GM19023 (cell line): ENCODE measurements around the gene SMIM10L2A.
"Not testable (repeated sequence)": the region's sequence is repeated elsewhere in the genome, so short reads cannot be mapped to it uniquely, and the experiment has no call there.

ENCODE experiments used
- ATAC-seq: cut with Tn5 transposase; IDR thresholded peaks from one replicate; pipeline ENCODE4 v1.9.1; 2021; ENCODE audit warnings: mild to moderate bottlenecking, moderate library complexity; ENCODE audit not compliant: unreplicated experiment

Gene SMIM10L2A

GRCh38 chrX:135421932-135422809 lies at the start of gene SMIM10L2A:
Gene SMIM10L2A (plus strand): TSS chrX:135421944. CDS start chrX:135422132, 188 bp downstream.
- peak; percentile 52 for ATAC-seq

GRCh38 chrX:135373357-135373756 lies 48.4 kb upstream of the SMIM10L2A start:
- ATAC-seq: no peak

GRCh38 chrX:135382260-135382659 lies 39.5 kb upstream of the SMIM10L2A start:
- no peak for ATAC-seq

- no peak for ATAC-seq
Observed at GRCh38 chrX:135383249-135383648, 38.5 kb upstream of the SMIM10L2A start.

- no peak for ATAC-seq
Observed at GRCh38 chrX:135384161-135384836, 37.4 kb upstream of the SMIM10L2A start.

- ATAC-seq: no peak
Observed at GRCh38 chrX:135388841-135389240, 32.9 kb upstream of the SMIM10L2A start.

- no peak for ATAC-seq
Observed at GRCh38 chrX:135389243-135389642, 32.5 kb upstream of the SMIM10L2A start.

GRCh38 chrX:135389717-135390116 lies 32.0 kb upstream of the SMIM10L2A start:
- ATAC-seq: no peak

GRCh38 chrX:135391734-135392133 lies 30.0 kb upstream of the SMIM10L2A start:
- ATAC-seq: no peak

- ATAC-seq: no peak
Observed at GRCh38 chrX:135393051-135393450, 28.7 kb upstream of the SMIM10L2A start.

GRCh38 chrX:135395064-135395463 lies 26.7 kb upstream of the SMIM10L2A start:
- no peak for ATAC-seq

GRCh38 chrX:135396109-135396508 lies 25.6 kb upstream of the SMIM10L2A start:
- no peak for ATAC-seq

GRCh38 chrX:135396566-135396965 lies 25.2 kb upstream of the SMIM10L2A start:
- ATAC-seq: no peak

- no peak for ATAC-seq
Observed at GRCh38 chrX:135397652-135398051, 24.1 kb upstream of the SMIM10L2A start.

GRCh38 chrX:135403374-135403773 lies 18.4 kb upstream of the SMIM10L2A start:
- ATAC-seq: no peak

- ATAC-seq: not testable (repeated sequence)
Observed at GRCh38 chrX:135406428-135406827, 15.3 kb upstream of the SMIM10L2A start.

GRCh38 chrX:135408794-135409193 lies 12.9 kb upstream of the SMIM10L2A start:
- ATAC-seq: no peak

GRCh38 chrX:135410861-135411627 lies 10.7 kb upstream of the SMIM10L2A start:
- no peak for ATAC-seq

- no peak for ATAC-seq
Observed at GRCh38 chrX:135411893-135412292, 9.9 kb upstream of the SMIM10L2A start.

GRCh38 chrX:135416546-135416945 lies 5.2 kb upstream of the SMIM10L2A start:
- ATAC-seq: no peak

- ATAC-seq: no peak
Observed at GRCh38 chrX:135420831-135421230, 913 bp upstream of the SMIM10L2A start.
